ENCODE results near the gene CCDC63. TPM values are rescaled to one million over a fixed set of nuclear protein-coding genes. Genes with fewer than 3 reads are reported as not detected.

Gene CCDC63
- total and polyA plus RNA-seq, 4 donors, result not detected

GRCh38 chr12:110816779-110817178 lies 30.0 kb upstream of the CCDC63 start:
- Histone ChIP-seq H3K4me1 (ENCODE audit: control insufficient read depth, insufficient read depth, low read length) (peaks cover 7% of the 10 kb centered on the region), H3K4me3 (ENCODE audit: low read depth, low read length) (no peak overlapping the region), H3K27me3 (ENCODE audit: control insufficient read depth, insufficient read depth, low read length) (no peaks in the 10 kb centered on the region), H3K36me3 (ENCODE audit: control insufficient read depth, insufficient read depth, low read length) (no peaks in the 10 kb centered on the region), H3K27ac (ENCODE audit: low read depth, low read length) (no peak overlapping the region), H3K9me3 (ENCODE audit: control insufficient read depth, insufficient read depth, low read length) (no peaks in the 10 kb centered on the region)
- DNase-seq (ENCODE audit: low read depth in 4 of 6, low spot score in 6 of 6), result no peak
- whole genome bisulfite sequencing (ENCODE audit: insufficient coverage), result no CpG with 5 or more reads among the region's 1 CpG

GRCh38 chr12:110818511-110818910 lies 28.3 kb upstream of the CCDC63 start:
- no peaks in the 10 kb centered on the region for H3K36me3 ChIP-seq (ENCODE audit: control insufficient read depth, insufficient read depth, low read length)
- no peaks in the 10 kb centered on the region for H3K27me3 ChIP-seq (ENCODE audit: control insufficient read depth, insufficient read depth, low read length)
- H3K4me1 ChIP-seq (ENCODE audit: control insufficient read depth, insufficient read depth, low read length), result peaks cover 6% of the 10 kb centered on the region
- no peak overlapping the region for H3K27ac ChIP-seq (ENCODE audit: low read depth, low read length)
- DNase-seq (ENCODE audit: low read depth in 4 of 6, low spot score in 6 of 6), result no peak
- no peak overlapping the region for H3K4me3 ChIP-seq (ENCODE audit: low read depth, low read length)
- WGBS (ENCODE audit: insufficient coverage), result 100% methylated on average over 3 of the region's 5 CpGs
- H3K9me3 ChIP-seq (ENCODE audit: control insufficient read depth, insufficient read depth, low read length), result no peaks in the 10 kb centered on the region

GRCh38 chr12:110819150-110819549 lies 27.6 kb upstream of the CCDC63 start:
- Histone ChIP-seq H3K9me3 (ENCODE audit: control insufficient read depth, insufficient read depth, low read length) (no peaks in the 10 kb centered on the region), H3K27ac (ENCODE audit: low read depth, low read length) (no peak overlapping the region), H3K4me3 (ENCODE audit: low read depth, low read length) (no peak overlapping the region), H3K36me3 (ENCODE audit: control insufficient read depth, insufficient read depth, low read length) (no peaks in the 10 kb centered on the region), H3K4me1 (ENCODE audit: control insufficient read depth, insufficient read depth, low read length) (peaks cover 4% of the 10 kb centered on the region), H3K27me3 (ENCODE audit: control insufficient read depth, insufficient read depth, low read length) (no peaks in the 10 kb centered on the region)
- no peak for DNase-seq (ENCODE audit: low read depth in 4 of 6, low spot score in 6 of 6)
- WGBS (ENCODE audit: insufficient coverage), result 92% methylated on average over 2 of the region's 3 CpGs

- H3K27ac ChIP-seq (ENCODE audit: low read depth, low read length), result no peak overlapping the region
- H3K4me3 ChIP-seq (ENCODE audit: low read depth, low read length), result no peak overlapping the region
- H3K4me1 ChIP-seq (ENCODE audit: control insufficient read depth, insufficient read depth, low read length), result peaks cover 4% of the 10 kb centered on the region
- H3K27me3 ChIP-seq (ENCODE audit: control insufficient read depth, insufficient read depth, low read length), result no peaks in the 10 kb centered on the region
- 93% methylated on average over 5 of the region's 5 CpGs for WGBS (ENCODE audit: insufficient coverage)
- H3K9me3 ChIP-seq (ENCODE audit: control insufficient read depth, insufficient read depth, low read length), result no peaks in the 10 kb centered on the region
- no peak for DNase-seq (ENCODE audit: low read depth in 4 of 6, low spot score in 6 of 6)
- H3K36me3 ChIP-seq (ENCODE audit: control insufficient read depth, insufficient read depth, low read length), result no peaks in the 10 kb centered on the region
Measured at GRCh38 chr12:110819646-110820045, 27.1 kb upstream of the CCDC63 start.

DNA sequence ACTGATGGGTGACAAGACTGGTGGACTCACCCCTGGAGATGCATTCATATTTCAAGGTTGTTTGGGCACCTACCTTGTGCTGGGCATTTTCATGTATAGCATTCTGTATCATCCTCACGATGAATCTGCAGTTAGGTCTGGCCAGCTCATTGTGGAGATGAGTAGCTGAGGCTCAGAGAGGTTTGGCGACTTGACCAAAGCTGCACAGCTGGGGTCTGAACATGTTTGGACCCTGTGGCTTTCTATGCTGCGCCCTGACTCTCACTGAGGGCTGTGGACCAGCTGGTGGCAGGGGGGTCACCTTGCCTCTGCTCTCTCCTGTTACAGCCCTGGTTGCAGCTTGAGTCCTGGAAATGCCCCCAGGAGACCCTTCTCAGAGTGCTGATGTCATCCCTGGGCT lies 24.9 kb upstream of the CCDC63 start:
- Histone ChIP-seq H3K36me3 (ENCODE audit: control insufficient read depth, insufficient read depth, low read length) (no peaks in the 10 kb centered on the region), H3K4me3 (ENCODE audit: low read depth, low read length) (no peak overlapping the region), H3K27me3 (ENCODE audit: control insufficient read depth, insufficient read depth, low read length) (no peaks in the 10 kb centered on the region), H3K27ac (ENCODE audit: low read depth, low read length) (no peak overlapping the region), H3K9me3 (ENCODE audit: control insufficient read depth, insufficient read depth, low read length) (no peaks in the 10 kb centered on the region), H3K4me1 (ENCODE audit: control insufficient read depth, insufficient read depth, low read length) (peaks cover 4% of the 10 kb centered on the region)
- WGBS (ENCODE audit: insufficient coverage), result 93% methylated on average over 3 of the region's 3 CpGs
- peak in 1 of 6 donors; percentile 15 for DNase-seq (ENCODE audit: low read depth in 4 of 6, low spot score in 6 of 6)

DNA sequence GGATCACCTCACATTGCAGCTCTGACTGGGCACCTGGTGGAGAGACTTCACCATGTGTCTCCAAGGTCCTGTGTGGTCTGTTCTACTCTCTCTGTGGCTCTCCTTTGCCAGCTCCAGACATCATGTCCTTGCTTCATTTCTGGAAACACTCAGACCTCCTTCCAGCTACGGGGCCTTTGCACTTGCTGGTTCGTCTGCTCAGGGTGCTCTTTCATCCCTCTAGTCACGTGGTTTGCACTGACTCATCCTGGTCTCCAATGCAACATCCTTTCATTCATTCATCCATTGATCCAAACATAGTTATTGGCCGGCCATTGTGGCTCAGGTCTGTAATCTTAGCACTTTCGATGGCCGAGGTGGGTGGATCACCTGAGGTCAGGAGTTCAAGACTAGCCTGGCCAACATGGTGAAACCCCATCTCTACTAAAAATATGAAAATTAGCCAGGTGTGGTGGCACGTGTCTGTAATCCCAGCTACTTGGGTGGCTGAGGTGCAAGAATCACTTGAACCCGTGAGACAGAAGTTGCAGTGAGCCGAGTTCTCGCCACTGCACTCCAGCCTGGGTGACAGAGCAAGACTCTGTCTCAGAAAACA lies 23.9 kb upstream of the CCDC63 start:
- H3K4me3 ChIP-seq (ENCODE audit: low read depth, low read length), result no peak overlapping the region
- no peaks in the 10 kb centered on the region for H3K36me3 ChIP-seq (ENCODE audit: control insufficient read depth, insufficient read depth, low read length)
- no peak overlapping the region for H3K27ac ChIP-seq (ENCODE audit: low read depth, low read length)
- WGBS (ENCODE audit: insufficient coverage), result 84% methylated on average over 7 of the region's 10 CpGs
- H3K9me3 ChIP-seq (ENCODE audit: control insufficient read depth, insufficient read depth, low read length), result no peaks in the 10 kb centered on the region
- no peak for DNase-seq (ENCODE audit: low read depth in 4 of 6, low spot score in 6 of 6)
- peaks cover 4% of the 10 kb centered on the region for H3K4me1 ChIP-seq (ENCODE audit: control insufficient read depth, insufficient read depth, low read length)
- no peaks in the 10 kb centered on the region for H3K27me3 ChIP-seq (ENCODE audit: control insufficient read depth, insufficient read depth, low read length)

DNA sequence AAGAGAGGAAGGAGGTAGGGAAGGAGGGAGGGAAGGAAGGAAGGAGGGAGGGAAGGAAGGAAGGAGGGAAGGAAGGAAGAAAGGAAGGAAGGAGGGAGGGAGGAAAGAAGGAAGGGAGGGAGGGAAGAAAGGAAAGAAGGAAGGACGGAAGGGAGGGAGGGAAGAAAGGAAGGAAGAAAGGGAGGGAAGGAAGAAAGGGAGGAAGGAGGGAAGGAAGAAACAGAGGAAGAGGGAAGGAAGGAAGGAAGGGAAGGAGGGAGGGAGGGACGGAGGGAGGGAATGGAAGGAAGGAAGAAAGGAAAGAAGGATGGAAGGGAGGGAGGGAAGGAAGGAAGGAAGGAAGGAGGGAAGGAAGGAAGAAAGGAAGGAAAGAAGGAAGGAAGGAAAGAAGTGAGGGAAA lies 22.4 kb upstream of the CCDC63 start:
- Histone ChIP-seq H3K9me3 (ENCODE audit: control insufficient read depth, insufficient read depth, low read length) (no peaks in the 10 kb centered on the region), H3K27me3 (ENCODE audit: control insufficient read depth, insufficient read depth, low read length) (no peaks in the 10 kb centered on the region), H3K4me3 (ENCODE audit: low read depth, low read length) (no peak overlapping the region), H3K36me3 (ENCODE audit: control insufficient read depth, insufficient read depth, low read length) (no peaks in the 10 kb centered on the region), H3K4me1 (ENCODE audit: control insufficient read depth, insufficient read depth, low read length) (peaks cover 4% of the 10 kb centered on the region), H3K27ac (ENCODE audit: low read depth, low read length) (no peak overlapping the region)
- 98% methylated on average over 2 of the region's 2 CpGs for WGBS (ENCODE audit: insufficient coverage)
- DNase-seq (ENCODE audit: low read depth in 4 of 6, low spot score in 6 of 6), result no peak

DNA sequence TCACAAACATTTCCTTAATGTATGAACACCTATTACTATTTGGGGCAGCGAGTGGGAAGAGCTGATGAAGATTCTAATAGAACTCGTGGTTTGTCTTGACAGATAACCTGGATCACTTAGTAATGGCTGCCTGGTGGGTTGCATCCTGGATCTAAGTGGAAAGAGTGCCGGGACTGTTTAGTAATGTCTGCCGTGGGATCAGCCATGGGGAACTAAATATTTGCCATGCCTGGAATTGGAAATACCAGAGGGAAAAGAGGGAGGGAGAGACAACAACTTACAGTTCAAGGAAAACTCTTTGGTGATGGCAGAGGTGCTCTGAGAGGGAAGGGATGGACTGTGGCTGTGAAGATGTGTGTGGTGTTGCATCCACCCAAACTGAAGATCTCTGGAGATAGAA lies 21.3 kb upstream of the CCDC63 start:
- H3K4me1 ChIP-seq (ENCODE audit: control insufficient read depth, insufficient read depth, low read length), result peaks cover 4% of the 10 kb centered on the region
- no peaks in the 10 kb centered on the region for H3K27me3 ChIP-seq (ENCODE audit: control insufficient read depth, insufficient read depth, low read length)
- no peak overlapping the region for H3K27ac ChIP-seq (ENCODE audit: low read depth, low read length)
- 87% methylated on average over 3 of the region's 4 CpGs for WGBS (ENCODE audit: insufficient coverage)
- no peak overlapping the region for H3K4me3 ChIP-seq (ENCODE audit: low read depth, low read length)
- no peaks in the 10 kb centered on the region for H3K9me3 ChIP-seq (ENCODE audit: control insufficient read depth, insufficient read depth, low read length)
- no peaks in the 10 kb centered on the region for H3K36me3 ChIP-seq (ENCODE audit: control insufficient read depth, insufficient read depth, low read length)
- DNase-seq (ENCODE audit: low read depth in 4 of 6, low spot score in 6 of 6), result no peak

GRCh38 chr12:110826592-110827200 lies 20.1 kb upstream of the CCDC63 start:
- Histone ChIP-seq H3K36me3 (ENCODE audit: control insufficient read depth, insufficient read depth, low read length) (no peaks in the 10 kb centered on the region), H3K4me3 (ENCODE audit: low read depth, low read length) (no peak overlapping the region), H3K4me1 (ENCODE audit: control insufficient read depth, insufficient read depth, low read length) (peaks cover 4% of the 10 kb centered on the region), H3K9me3 (ENCODE audit: control insufficient read depth, insufficient read depth, low read length) (no peaks in the 10 kb centered on the region), H3K27me3 (ENCODE audit: control insufficient read depth, insufficient read depth, low read length) (no peaks in the 10 kb centered on the region), H3K27ac (ENCODE audit: low read depth, low read length) (no peak overlapping the region)
- DNase-seq (ENCODE audit: low read depth in 4 of 6, low spot score in 6 of 6), result peak in 5 of 6 donors; percentile 29 to 90 (median 53)
- 36% methylated on average over 14 of the region's 14 CpGs for WGBS (ENCODE audit: insufficient coverage)

- Histone ChIP-seq H3K4me1 (ENCODE audit: control insufficient read depth, insufficient read depth, low read length) (no peaks in the 10 kb centered on the region), H3K4me3 (ENCODE audit: low read depth, low read length) (no peak overlapping the region), H3K9me3 (ENCODE audit: control insufficient read depth, insufficient read depth, low read length) (no peaks in the 10 kb centered on the region), H3K36me3 (ENCODE audit: control insufficient read depth, insufficient read depth, low read length) (no peaks in the 10 kb centered on the region), H3K27ac (ENCODE audit: low read depth, low read length) (no peak overlapping the region), H3K27me3 (ENCODE audit: control insufficient read depth, insufficient read depth, low read length) (no peaks in the 10 kb centered on the region)
- WGBS (ENCODE audit: insufficient coverage), result 94% methylated on average over 8 of the region's 10 CpGs
- no peak for DNase-seq (ENCODE audit: low read depth in 4 of 6, low spot score in 6 of 6)
Measured at GRCh38 chr12:110829308-110829707, 17.5 kb upstream of the CCDC63 start.

Measured in spinal cord (tissue), 10 donors.